Psoas muscle (tissue), 8 donors: ENCODE results near the gene RAMP1. TPM values are rescaled to one million over a fixed set of nuclear protein-coding genes. Genes with fewer than 3 reads are reported as not detected.

Experiments used
- ATAC-seq, 4 donors: fragments of 200-7000 bp; cut with Tn5 transposase; one replicate each; pipeline ENCODE4 v1.9.1; 2020; ENCODE audit warnings: moderate library complexity in 3 of 4, mild to moderate bottlenecking in 2 of 4
- DNase-seq, 2 donors: peaks; one replicate each; pipeline ENCODE4 v3.0.0-alpha.2; 2020
- H3K27ac ChIP-seq: fragments of 200-600 bp; one replicate; pipeline ENCODE4 v1.8.0; 2022
- H3K27me3 ChIP-seq, 3 donors: fragments of 200-600 bp in 1 of 3; one replicate each; pipeline versions ENCODE4 v1.6.1 to v1.8.0; 2013 to 2022; ENCODE audit warnings: low read length in 2 of 3, mild to moderate bottlenecking in 2 of 3, moderate library complexity in 1 of 3; ENCODE audit not compliant: insufficient read depth in 3 of 3
- H3K36me3 ChIP-seq, 2 donors: fragments of 200-600 bp in 1 of 2; one replicate each; pipeline versions ENCODE4 v1.6.1 to v1.8.0; 2013 to 2022; ENCODE audit warnings: low read depth in 1 of 2, mild to moderate bottlenecking in 1 of 2, moderate library complexity in 1 of 2; ENCODE audit not compliant: insufficient read depth in 1 of 2
- H3K4me1 ChIP-seq: fragments of 200-600 bp; one replicate; pipeline ENCODE4 v1.8.0; 2022
- H3K4me3 ChIP-seq: fragments of 200-600 bp; one replicate; pipeline ENCODE4 v1.8.0; 2022; ENCODE audit warnings: mild to moderate bottlenecking
- H3K9me3 ChIP-seq: fragments of 200-600 bp; one replicate; pipeline ENCODE4 v1.8.0; 2022
- WGBS, 3 donors: extraction: QIAGEN DNeasy Blood & Tissue Kit; methylation state at CpG; one replicate each; pipeline versions ENCODE4 v1.1.6 to v1.1.7; 2013; 5-methylcytosine and 5-hydroxymethylcytosine counted together
- intact Hi-C, 2 donors: fragments of 100-400 bp; cut with DNase I; formaldehyde crosslinking; loops; one replicate each; pipeline versions ENCODE4 v1.11.0 to v1.14.2; 2022
- polyA plus RNA-seq, 3 donors: library from polyadenylated mRNA; stranded (reverse); fragments of 200-250 nt; gene quantifications; one replicate each; pipeline ENCODE4 v1.2.3, GENCODE V29; 2013
- total RNA-seq, 4 donors: library from RNA; stranded (reverse); fragmentation: NEBNext Ultra II Directional in 2 of 4; extraction: Animal tissue kit (Norgen Biotek cat#: 25700) in 2 of 4; gene quantifications; one replicate each; pipeline versions ENCODE4 v1.2.1 to v1.2.4, GENCODE V29; 2021 to 2023
- TF ChIP-seq, protein P1 (sequence below): fragments of 200-600 bp; IDR thresholded peaks from one replicate; pipeline ENCODE4 v1.8.0; 2022; ENCODE audit warnings: antibody characterized with exemption
- donor health status: healthy with polysubstance abuse.
- donor health status: DM: no; HTN: no; CAD: no; lungs with moderate emphysema.
- donor health status: Bipolar disorder and iron deficiency.
- donor health status: healthy.
- donor health status: DM: yes; HTN: yes; CAD: no.
- donor health status: DM: no; HTN: no; CAD: no.
- donor health status: DM: no; HTN: no; CAD: no.
- donor health status: DM: yes; HTN: yes; CAD: no.

Gene RAMP1
- total and polyA plus RNA-seq, 7 donors = 32.8 to 367 (median 91.9) TPM

DNA sequence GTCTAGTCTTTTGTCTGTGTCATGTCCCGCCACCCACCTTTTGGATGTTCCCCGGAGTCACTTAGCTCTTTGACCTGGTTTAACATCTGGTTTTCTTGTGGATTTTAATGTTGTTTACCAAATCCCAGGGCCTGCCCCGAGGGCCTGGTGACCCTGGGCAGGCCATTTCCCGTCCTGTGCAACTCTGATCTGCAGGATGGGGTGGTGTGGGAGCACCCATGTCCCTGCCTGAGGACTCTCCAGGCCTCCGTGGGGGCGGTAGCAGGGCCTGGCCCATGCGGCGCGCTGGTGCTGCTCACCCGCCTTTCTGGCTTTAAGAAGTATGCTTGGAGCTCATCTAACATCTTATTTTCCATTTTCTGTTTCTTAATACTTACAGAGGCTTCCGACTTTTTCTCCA lies 10.7 kb downstream of the RAMP1 start:
- H3K4me1 ChIP-seq = peaks cover 55% of the 10 kb centered on the region

DNA sequence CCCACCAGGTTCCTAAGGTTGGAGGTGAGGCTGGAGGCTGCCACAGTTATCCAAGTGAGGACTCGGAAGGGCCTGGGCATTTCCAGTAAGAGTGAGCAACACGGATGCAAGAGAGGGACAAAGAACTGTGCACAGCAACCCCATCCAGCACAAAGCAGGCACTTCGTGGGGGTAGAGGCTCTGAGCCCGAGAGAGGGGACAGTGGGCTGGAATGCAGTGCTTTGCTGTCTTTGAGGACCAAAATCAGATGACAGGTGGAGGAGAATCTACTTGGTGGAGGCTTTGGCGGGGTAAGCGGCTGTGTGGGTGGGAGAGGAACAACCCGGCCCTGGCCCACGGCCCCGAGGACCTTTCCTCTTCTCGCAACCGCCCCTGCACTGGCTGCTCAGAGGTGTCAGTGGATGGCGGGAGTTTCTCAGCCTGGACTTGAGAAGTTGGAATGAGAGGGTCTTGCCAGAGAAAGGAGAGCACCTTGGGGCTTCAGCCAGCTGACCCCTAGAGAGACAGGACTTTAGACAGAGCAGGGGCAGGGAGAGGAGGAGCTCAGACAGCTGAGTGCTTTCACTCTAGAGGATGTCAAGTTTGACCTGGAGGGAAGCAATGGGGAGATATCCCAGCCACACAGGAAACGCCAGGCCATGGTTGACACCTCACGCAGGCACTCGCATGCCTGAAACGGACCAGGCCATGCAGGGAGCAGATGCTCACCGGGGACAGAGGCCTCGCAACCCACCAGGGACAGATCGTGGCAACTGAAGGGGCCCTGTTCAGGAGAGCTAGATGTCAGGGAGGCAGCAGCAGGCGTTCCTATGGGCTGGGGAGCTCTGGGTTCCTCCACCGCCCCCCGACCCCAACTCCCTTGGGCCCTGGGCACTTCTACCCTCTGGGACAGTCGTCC lies 11.6 kb downstream of the RAMP1 start:
- Histone ChIP-seq H3K9me3 (no peaks in the 10 kb centered on the region), H3K27me3 (no peaks in the 10 kb centered on the region), H3K36me3 (no peaks in the 10 kb centered on the region), H3K27ac (no peak overlapping the region), H3K4me1 (peaks cover 48% of the 10 kb centered on the region), H3K4me3 (no peak overlapping the region)
- DNase-seq (no peak), ATAC-seq (no peak)
- WGBS, 3 donors = 80 to 85% (median 83%) methylated on average over 22 to 23 of the region's 23 CpGs
- TF ChIP-seq, protein P1, sequence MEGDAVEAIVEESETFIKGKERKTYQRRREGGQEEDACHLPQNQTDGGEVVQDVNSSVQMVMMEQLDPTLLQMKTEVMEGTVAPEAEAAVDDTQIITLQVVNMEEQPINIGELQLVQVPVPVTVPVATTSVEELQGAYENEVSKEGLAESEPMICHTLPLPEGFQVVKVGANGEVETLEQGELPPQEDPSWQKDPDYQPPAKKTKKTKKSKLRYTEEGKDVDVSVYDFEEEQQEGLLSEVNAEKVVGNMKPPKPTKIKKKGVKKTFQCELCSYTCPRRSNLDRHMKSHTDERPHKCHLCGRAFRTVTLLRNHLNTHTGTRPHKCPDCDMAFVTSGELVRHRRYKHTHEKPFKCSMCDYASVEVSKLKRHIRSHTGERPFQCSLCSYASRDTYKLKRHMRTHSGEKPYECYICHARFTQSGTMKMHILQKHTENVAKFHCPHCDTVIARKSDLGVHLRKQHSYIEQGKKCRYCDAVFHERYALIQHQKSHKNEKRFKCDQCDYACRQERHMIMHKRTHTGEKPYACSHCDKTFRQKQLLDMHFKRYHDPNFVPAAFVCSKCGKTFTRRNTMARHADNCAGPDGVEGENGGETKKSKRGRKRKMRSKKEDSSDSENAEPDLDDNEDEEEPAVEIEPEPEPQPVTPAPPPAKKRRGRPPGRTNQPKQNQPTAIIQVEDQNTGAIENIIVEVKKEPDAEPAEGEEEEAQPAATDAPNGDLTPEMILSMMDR = no peak
- intact Hi-C loops = no loop called here

More for the DNA sequence above, 10.7 kb downstream of the RAMP1 start:
- Histone ChIP-seq H3K9me3 (no peaks in the 10 kb centered on the region), H3K27ac (no peak overlapping the region), H3K36me3 (no peaks in the 10 kb centered on the region), H3K4me3 (no peak overlapping the region), H3K27me3 (no peaks in the 10 kb centered on the region)
- no peak for ATAC-seq
- intact Hi-C loops = no loop called here
- TF ChIP-seq, protein P1 = no peak
- 85 to 95% (median 86%) methylated on average over 11 of the region's 11 CpGs for WGBS, 3 donors
- DNase-seq = no peak

DNA sequence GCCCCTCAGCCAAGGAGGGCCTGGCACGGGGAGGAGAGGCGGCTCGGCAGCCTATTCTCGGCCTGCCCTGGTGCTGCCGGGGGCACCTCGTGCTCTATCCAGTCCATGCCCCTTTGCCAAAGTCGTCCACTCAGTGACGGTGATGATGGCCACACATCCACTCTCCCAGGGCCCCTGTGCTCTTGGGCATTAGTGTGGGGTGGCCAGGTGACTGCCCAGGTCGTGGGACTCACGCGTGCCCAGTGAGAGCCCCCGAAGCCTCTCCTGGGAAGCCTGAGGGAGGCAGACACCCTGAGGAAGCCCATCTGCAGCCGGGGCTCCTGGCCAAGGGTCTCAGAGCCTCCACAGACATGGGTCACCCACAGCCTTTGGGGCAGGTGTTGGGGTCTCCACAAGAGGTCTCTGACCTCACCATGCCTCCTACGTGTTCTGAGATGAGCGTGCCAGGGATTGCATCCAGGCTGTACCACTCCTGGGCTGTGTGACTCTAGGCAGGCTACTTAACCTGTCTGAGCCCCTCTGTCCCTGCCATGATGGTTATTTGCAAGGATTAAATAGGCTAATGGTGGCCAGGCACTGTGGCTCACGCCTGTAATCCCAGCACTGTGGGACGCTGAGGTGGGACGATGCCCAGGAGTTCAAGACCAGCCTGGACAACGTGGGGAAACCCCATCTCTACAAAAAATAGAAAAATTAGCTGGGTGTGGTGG lies 12.9 kb downstream of the RAMP1 start:
- Histone ChIP-seq H3K27me3 (no peaks in the 10 kb centered on the region), H3K9me3 (no peaks in the 10 kb centered on the region), H3K4me1 (peaks cover 41% of the 10 kb centered on the region), H3K4me3 (no peak overlapping the region), H3K27ac (no peak overlapping the region), H3K36me3 (no peaks in the 10 kb centered on the region)
- TF ChIP-seq, protein P1 = no peak
- ATAC-seq (peak in 1 of 4 donors; percentile 9), DNase-seq (no peak)
- WGBS, 3 donors = 75 to 83% (median 83%) methylated on average over 19 of the region's 19 CpGs
- intact Hi-C loops = no loop called here

DNA sequence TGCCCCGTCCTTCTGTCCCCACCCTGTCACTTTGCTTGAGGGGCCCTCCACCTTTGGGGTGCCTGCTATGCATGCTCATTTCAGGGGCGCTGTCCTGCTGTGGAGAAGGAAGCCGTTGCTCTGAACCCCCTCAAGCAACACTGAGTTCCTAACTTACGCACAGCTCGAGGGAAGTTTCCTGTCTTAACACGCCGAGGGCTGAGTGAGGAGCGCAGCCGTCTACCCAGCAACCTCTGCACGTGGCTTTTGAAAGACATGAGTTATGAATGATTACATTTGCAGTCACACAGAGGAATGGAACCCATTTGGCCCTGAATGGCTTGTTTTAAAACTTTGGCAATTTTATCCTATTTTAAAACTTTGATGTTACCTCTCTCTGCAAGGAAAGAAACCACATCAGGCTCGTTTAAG lies 14.0 kb downstream of the RAMP1 start:
- H3K27ac ChIP-seq = no peak overlapping the region
- intact Hi-C loops = no loop called here
- no peaks in the 10 kb centered on the region for H3K27me3 ChIP-seq
- WGBS, 3 donors = 55 to 62% (median 58%) methylated on average over 11 of the region's 11 CpGs
- DNase-seq = no peak
- no peak for ATAC-seq
- TF ChIP-seq, protein P1 = no peak
- peaks cover 33% of the 10 kb centered on the region for H3K4me1 ChIP-seq
- no peak overlapping the region for H3K4me3 ChIP-seq
- H3K9me3 ChIP-seq = no peaks in the 10 kb centered on the region
- peaks cover 0 to 9% of the 10 kb centered on the region in 2 donors for H3K36me3 ChIP-seq
